Naive thymus-derived CD4-positive, alpha-beta T cell (primary cell): ENCODE measurements around the gene TMC8. TPM values are rescaled to one million over a fixed set of nuclear protein-coding genes. Genes with fewer than 3 reads are reported as not detected.

ENCODE experiments used
- ATAC-seq: fragments of 150-1000 bp; cut with Tn5 transposase; 2 replicates; pipeline ENCODE4 v1.10.0; 2021; ENCODE audit warnings: mild to moderate bottlenecking, moderate library complexity
- CTCF ChIA-PET: fragments of 350-600 bp; sonication (Branson Sonifier 250); formaldehyde crosslinking; loops from one replicate; lab custom pipeline; 2021; ENCODE audit warnings: antibody characterized with exemption; lab: Charles Lee
- POLR2A ChIA-PET: fragments of 350-600 bp; sonication (Branson Sonifier 250); formaldehyde crosslinking; loops from one replicate; lab custom pipeline; 2021; ENCODE audit warnings: antibody characterized with exemption, inconsistent platforms; lab: Charles Lee
- DNase-seq, 9 donors: peaks; one replicate each; pipeline versions ENCODE4 v3.0.0 to v3.0.0-alpha.2; 2020 to 2022; ENCODE audit warnings: mixed read lengths in 1 of 9
- H3K27ac ChIP-seq: one replicate; pipeline ENCODE4 v1.7.0; 2013; ENCODE audit warnings: mild to moderate bottlenecking, low read depth, low read length, moderate library complexity
- H3K27me3 ChIP-seq, 2 donors: one replicate each; pipeline ENCODE4 v1.7.0; 2013; ENCODE audit warnings: low read length in 2 of 2, mild to moderate bottlenecking in 2 of 2, moderate library complexity in 2 of 2; ENCODE audit not compliant: control insufficient read depth in 2 of 2, insufficient read depth in 2 of 2
- H3K36me3 ChIP-seq, 3 experiments: 1 replicate in 2 of 3; 2 replicates in 1 of 3; pipeline ENCODE4 v1.7.0; 2013; ENCODE audit warnings: low read length in 3 of 3, mild to moderate bottlenecking in 3 of 3, moderate library complexity in 1 of 3; ENCODE audit not compliant: insufficient read depth in 3 of 3, control insufficient read depth in 2 of 3
- H3K4me1 ChIP-seq, 2 donors: one replicate each; pipeline ENCODE4 v1.7.0; 2013; ENCODE audit warnings: low read length in 2 of 2, mild to moderate bottlenecking in 2 of 2, moderate library complexity in 1 of 2; ENCODE audit not compliant: control insufficient read depth in 2 of 2, insufficient read depth in 2 of 2
- H3K4me3 ChIP-seq: 2 replicates; pipeline ENCODE4 v1.7.0; 2013; ENCODE audit warnings: mild to moderate bottlenecking, low read length
- H3K9me3 ChIP-seq, 3 experiments: 1 replicate in 2 of 3; 2 replicates in 1 of 3; pipeline ENCODE4 v1.7.0; 2013; ENCODE audit warnings: low read length in 3 of 3; ENCODE audit not compliant: control insufficient read depth in 2 of 3
- H3K27ac Mint-ChIP-seq, 9 donors: one replicate each; pipeline ENCODE4 v1.8.0; 2020 to 2022; ENCODE audit warnings: mixed read lengths in 9 of 9, mild to moderate bottlenecking in 8 of 9, moderate library complexity in 5 of 9, inconsistent platforms in 2 of 9
- H3K27me3 Mint-ChIP-seq, 5 donors: one replicate each; pipeline ENCODE4 v1.8.0; 2021 to 2022; ENCODE audit warnings: mixed read lengths in 5 of 5, mild to moderate bottlenecking in 1 of 5
- H3K36me3 Mint-ChIP-seq, 5 donors: one replicate each; pipeline ENCODE4 v1.8.0; 2020 to 2022; ENCODE audit warnings: mixed read lengths in 5 of 5, mild to moderate bottlenecking in 3 of 5, inconsistent platforms in 1 of 5
- H3K4me1 Mint-ChIP-seq, 7 donors: one replicate each; pipeline ENCODE4 v1.8.0; 2020 to 2022; ENCODE audit warnings: mixed read lengths in 7 of 7, mild to moderate bottlenecking in 3 of 7, inconsistent platforms in 1 of 7
- H3K4me3 Mint-ChIP-seq, 10 donors: one replicate each; pipeline ENCODE4 v1.8.0; 2020 to 2022; ENCODE audit warnings: mild to moderate bottlenecking in 10 of 10, mixed read lengths in 10 of 10, moderate library complexity in 6 of 10, inconsistent platforms in 2 of 10
- H3K9me3 Mint-ChIP-seq, 11 donors: one replicate each; pipeline ENCODE4 v1.8.0; 2020 to 2022; ENCODE audit warnings: mixed read lengths in 11 of 11, mild to moderate bottlenecking in 4 of 11, inconsistent platforms in 1 of 11, moderate library complexity in 1 of 11
- intact Hi-C, 2 donors: fragments of 100-400 bp; cut with micrococcal nuclease; formaldehyde crosslinking; loops; one replicate each; pipeline ENCODE4 v1.15.1; 2023
- polyA plus RNA-seq, 2 donors: library from polyadenylated mRNA; unstranded; fragments of 300-500 nt; fragmentation: Illumina TruSeq; gene quantifications; one replicate each; pipeline ENCODE4 v1.2.3, GENCODE V29; 2021
- total RNA-seq, 6 experiments: library from RNA in 5 of 6; stranded (reverse) in 5 of 6; gene quantifications; 1 replicate in 5 of 6; 2 replicates in 1 of 6; pipeline ENCODE4 v1.2.3 and lab custom pipeline; 2021 to 2026

Gene TMC8
- total and polyA plus RNA-seq, 7 experiments from 2014 or later, result 94.4 to 593 (median 492) TPM

- H3K4me1 Mint-ChIP-seq, result peaks cover 0 to 5% (median 0%) of the 10 kb centered on the region in 7 donors
- peak overlapping the region in 7 of 9 donors; percentile 19 to 83 (median 63) for H3K27ac Mint-ChIP-seq
- H3K27me3 Mint-ChIP-seq, result no peaks in the 10 kb centered on the region
- H3K4me3 ChIP-seq, result no peak overlapping the region
- H3K4me3 Mint-ChIP-seq, result no peak overlapping the region
- CTCF ChIA-PET, result interaction anchor here (1.0 to 1.4 kb wide), 2 partner anchors 9 to 34 kb away, joined by 3 to 4 read pairs; no protein-coding TSS in a partner anchor
- DNase-seq, result no peak
- H3K36me3 ChIP-seq, result peaks cover 27 to 89% (median 39%) of the 10 kb centered on the region in 3 experiments
- no peak overlapping the region for H3K27ac ChIP-seq
- intact Hi-C loops, result no loop called here
- no peak for ATAC-seq
- H3K9me3 ChIP-seq, result no peaks in the 10 kb centered on the region
- peaks cover 21 to 50% (median 31%) of the 10 kb centered on the region in 5 donors for H3K36me3 Mint-ChIP-seq
- H3K4me1 ChIP-seq, result no peaks in the 10 kb centered on the region
- peaks cover 0 to 4% (median 0%) of the 10 kb centered on the region in 11 donors for H3K9me3 Mint-ChIP-seq
- no peaks in the 10 kb centered on the region for H3K27me3 ChIP-seq
- POLR2A ChIA-PET, result no interaction called here
Observed at GRCh38 chr17:78101542-78101941, 29.0 kb upstream of the TMC8 start.

- Mint-ChIP-seq H3K4me3 (no peak overlapping the region), H3K27ac (peak overlapping the region in 2 of 9 donors; percentile 29 to 69), H3K27me3 (no peaks in the 10 kb centered on the region), H3K4me1 (peaks cover 0 to 19% (median 15%) of the 10 kb centered on the region in 7 donors), H3K9me3 (peaks cover 0 to 4% (median 0%) of the 10 kb centered on the region in 11 donors), H3K36me3 (peaks cover 14 to 39% (median 31%) of the 10 kb centered on the region in 5 donors)
- Histone ChIP-seq H3K9me3 (no peaks in the 10 kb centered on the region), H3K4me1 (no peaks in the 10 kb centered on the region), H3K27ac (no peak overlapping the region), H3K36me3 (peaks cover 17 to 72% (median 28%) of the 10 kb centered on the region in 3 experiments), H3K4me3 (no peak overlapping the region), H3K27me3 (no peaks in the 10 kb centered on the region)
- intact Hi-C loops, result no loop called here
- ChIA-PET POLR2A (interaction anchor here (0.7 to 1.4 kb wide), 2 partner anchors 19 to 41 kb away, joined by 3 read pairs; no protein-coding TSS in a partner anchor), CTCF (interaction anchor here (0.6 kb wide), 1 partner anchor 1592 kb away, joined by 4 read pairs; no protein-coding TSS in a partner anchor)
- DNase-seq, result no peak
- ATAC-seq, result no peak
Observed at GRCh38 chr17:78103311-78103710, 27.3 kb upstream of the TMC8 start.

GRCh38 chr17:78104540-78104941, 26.0 kb upstream of the TMC8 start:
- Histone ChIP-seq H3K27ac (no peak overlapping the region), H3K4me3 (no peak overlapping the region), H3K4me1 (no peaks in the 10 kb centered on the region), H3K9me3 (no peaks in the 10 kb centered on the region), H3K27me3 (no peaks in the 10 kb centered on the region), H3K36me3 (peaks cover 14 to 72% (median 22%) of the 10 kb centered on the region in 3 experiments)
- CTCF ChIA-PET, result no interaction called here
- peaks cover 13 to 27% (median 22%) of the 10 kb centered on the region in 5 donors for H3K36me3 Mint-ChIP-seq
- peaks cover 5 to 24% (median 17%) of the 10 kb centered on the region in 7 donors for H3K4me1 Mint-ChIP-seq
- H3K4me3 Mint-ChIP-seq, result no peak overlapping the region
- intact Hi-C loops, result no loop called here
- POLR2A ChIA-PET, result no interaction called here
- no peak for ATAC-seq
- H3K27me3 Mint-ChIP-seq, result no peaks in the 10 kb centered on the region
- no peak overlapping the region for H3K27ac Mint-ChIP-seq
- peaks cover 0 to 4% (median 0%) of the 10 kb centered on the region in 11 donors for H3K9me3 Mint-ChIP-seq
- no peak for DNase-seq

- H3K27me3 Mint-ChIP-seq, result no peaks in the 10 kb centered on the region
- H3K4me3 Mint-ChIP-seq, result no peak overlapping the region
- no peak overlapping the region for H3K27ac Mint-ChIP-seq
- DNase-seq (no peak), ATAC-seq (no peak)
- H3K9me3 Mint-ChIP-seq, result peaks cover 0 to 4% (median 0%) of the 10 kb centered on the region in 11 donors
- no peaks in the 10 kb centered on the region for H3K9me3 ChIP-seq
- H3K4me1 Mint-ChIP-seq, result peaks cover 5 to 27% (median 19%) of the 10 kb centered on the region in 7 donors
- H3K4me3 ChIP-seq, result no peak overlapping the region
- no peaks in the 10 kb centered on the region for H3K4me1 ChIP-seq
- H3K36me3 Mint-ChIP-seq, result peaks cover 13 to 21% (median 17%) of the 10 kb centered on the region in 5 donors
- ChIA-PET CTCF (interaction anchor here (1.4 kb wide), 1 partner anchor 35 kb away, joined by 3 read pairs; no protein-coding TSS in a partner anchor), POLR2A (interaction anchor here (12.0 kb wide), 1 partner anchor 27 kb away, joined by 463 read pairs; the partner anchor contains the start of genes TMC6 and TMC8)
- H3K36me3 ChIP-seq, result peaks cover 14 to 71% (median 22%) of the 10 kb centered on the region in 3 experiments
- intact Hi-C loops, result no loop called here
- H3K27me3 ChIP-seq, result no peaks in the 10 kb centered on the region
- no peak overlapping the region for H3K27ac ChIP-seq
Observed at GRCh38 chr17:78105101-78105500, 25.5 kb upstream of the TMC8 start.

- H3K27me3 ChIP-seq, result no peaks in the 10 kb centered on the region
- H3K27me3 Mint-ChIP-seq, result no peaks in the 10 kb centered on the region
- no peak for DNase-seq
- ATAC-seq, result no peak
- H3K36me3 ChIP-seq, result peaks cover 14 to 71% (median 22%) of the 10 kb centered on the region in 3 experiments
- CTCF ChIA-PET, result interaction anchor here (1.1 to 1.4 kb wide), 2 partner anchors 35 to 71 kb away, joined by 3 to 4 read pairs; no protein-coding TSS in a partner anchor
- intact Hi-C loops, result no loop called here
- peaks cover 6 to 32% (median 23%) of the 10 kb centered on the region in 7 donors for H3K4me1 Mint-ChIP-seq
- no peaks in the 10 kb centered on the region for H3K4me1 ChIP-seq
- peak overlapping the region in 3 of 9 donors; percentile 36 to 43 (median 37) for H3K27ac Mint-ChIP-seq
- peaks cover 0 to 4% (median 0%) of the 10 kb centered on the region in 11 donors for H3K9me3 Mint-ChIP-seq
- POLR2A ChIA-PET, result interaction anchor here (0.5 to 12.0 kb wide), 2 partner anchors 27 to 1775 kb away, joined by 4 to 463 read pairs; partner anchors contain the start of genes TMC6 and TMC8
- no peak overlapping the region for H3K27ac ChIP-seq
- H3K4me3 ChIP-seq, result no peak overlapping the region
- H3K36me3 Mint-ChIP-seq, result peaks cover 13 to 24% (median 17%) of the 10 kb centered on the region in 5 donors
- no peaks in the 10 kb centered on the region for H3K9me3 ChIP-seq
- no peak overlapping the region for H3K4me3 Mint-ChIP-seq
Observed at GRCh38 chr17:78105551-78105950, 25.0 kb upstream of the TMC8 start.

GRCh38 chr17:78106211-78106610, 24.4 kb upstream of the TMC8 start:
- Mint-ChIP-seq H3K36me3 (peaks cover 11 to 25% (median 16%) of the 10 kb centered on the region in 5 donors), H3K27me3 (no peaks in the 10 kb centered on the region), H3K27ac (peak overlapping the region in 1 of 9 donors; percentile 37), H3K4me3 (no peak overlapping the region), H3K9me3 (peaks cover 0 to 5% (median 0%) of the 10 kb centered on the region in 11 donors), H3K4me1 (peaks cover 8 to 38% (median 28%) of the 10 kb centered on the region in 7 donors)
- intact Hi-C loops, result no loop called here
- no peak overlapping the region for H3K27ac ChIP-seq
- peaks cover 20 to 73% (median 25%) of the 10 kb centered on the region in 3 experiments for H3K36me3 ChIP-seq
- ChIA-PET CTCF (interaction anchor here (1.1 to 1.4 kb wide), 2 partner anchors 34 to 70 kb away, joined by 3 to 4 read pairs; no protein-coding TSS in a partner anchor), POLR2A (interaction anchor here (0.5 to 12.0 kb wide), 5 partner anchors 15 to 1776 kb away, joined by 3 to 463 read pairs (median 5); partner anchors contain the start of genes TMC6 and TMC8)
- no peak for DNase-seq
- no peak for ATAC-seq
- peaks cover 0 to 2% of the 10 kb centered on the region in 2 donors for H3K4me1 ChIP-seq
- H3K27me3 ChIP-seq, result no peaks in the 10 kb centered on the region
- no peak overlapping the region for H3K4me3 ChIP-seq
- no peaks in the 10 kb centered on the region for H3K9me3 ChIP-seq
